Astrocyte of the cerebellum (primary cell): ENCODE data around the gene RRP12.

Experiments
- DNase-seq: peaks from one replicate; pipeline ENCODE4 v3.0.0-alpha.2; 2011; ENCODE audit warnings: low read depth
- H3K4me3 ChIP-seq: 2 replicates; pipeline ENCODE4 v1.5.1; 2011; ENCODE audit warnings: mild to moderate bottlenecking, low read depth, low read length, moderate library complexity
- in situ Hi-C: cut with HindIII; loops from 2 replicates; pipeline ENCODE4 v1.10.0; 2017; ENCODE audit warnings: low sequenced_read_pairs
- TF ChIP-seq, protein P1 (sequence below): IDR thresholded peaks from 2 replicates; pipeline ENCODE4 v1.5.1; 2012; ENCODE audit warnings: low read length, low read depth, moderate library complexity, mild to moderate bottlenecking; ENCODE audit errors: missing control alignments

Gene RRP12

DNA sequence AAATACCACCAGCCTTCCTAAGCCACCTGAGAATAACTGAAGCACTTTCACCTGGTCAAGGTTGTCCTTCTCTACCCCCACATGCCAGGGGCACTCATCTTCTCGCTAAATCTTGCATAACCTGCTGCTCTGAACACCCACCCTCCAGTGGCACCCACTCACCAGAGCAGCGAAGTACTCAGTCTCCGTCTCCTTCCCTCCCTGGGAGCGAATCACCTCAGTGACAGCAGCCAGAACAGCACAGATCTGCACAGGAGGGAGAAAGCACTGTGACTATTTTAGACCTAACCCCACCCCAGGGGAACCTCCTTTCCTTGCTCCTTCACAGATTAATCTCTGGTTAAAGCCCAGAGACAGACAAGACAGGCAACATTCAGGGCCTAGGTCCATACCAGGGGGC is 5.1 kb downstream of the RRP12 start:
- TF ChIP-seq, protein P1, sequence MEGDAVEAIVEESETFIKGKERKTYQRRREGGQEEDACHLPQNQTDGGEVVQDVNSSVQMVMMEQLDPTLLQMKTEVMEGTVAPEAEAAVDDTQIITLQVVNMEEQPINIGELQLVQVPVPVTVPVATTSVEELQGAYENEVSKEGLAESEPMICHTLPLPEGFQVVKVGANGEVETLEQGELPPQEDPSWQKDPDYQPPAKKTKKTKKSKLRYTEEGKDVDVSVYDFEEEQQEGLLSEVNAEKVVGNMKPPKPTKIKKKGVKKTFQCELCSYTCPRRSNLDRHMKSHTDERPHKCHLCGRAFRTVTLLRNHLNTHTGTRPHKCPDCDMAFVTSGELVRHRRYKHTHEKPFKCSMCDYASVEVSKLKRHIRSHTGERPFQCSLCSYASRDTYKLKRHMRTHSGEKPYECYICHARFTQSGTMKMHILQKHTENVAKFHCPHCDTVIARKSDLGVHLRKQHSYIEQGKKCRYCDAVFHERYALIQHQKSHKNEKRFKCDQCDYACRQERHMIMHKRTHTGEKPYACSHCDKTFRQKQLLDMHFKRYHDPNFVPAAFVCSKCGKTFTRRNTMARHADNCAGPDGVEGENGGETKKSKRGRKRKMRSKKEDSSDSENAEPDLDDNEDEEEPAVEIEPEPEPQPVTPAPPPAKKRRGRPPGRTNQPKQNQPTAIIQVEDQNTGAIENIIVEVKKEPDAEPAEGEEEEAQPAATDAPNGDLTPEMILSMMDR = no peak
- no peak overlapping the region for H3K4me3 ChIP-seq
- DNase-seq = no peak
- in situ Hi-C loops = no loop called here

DNA sequence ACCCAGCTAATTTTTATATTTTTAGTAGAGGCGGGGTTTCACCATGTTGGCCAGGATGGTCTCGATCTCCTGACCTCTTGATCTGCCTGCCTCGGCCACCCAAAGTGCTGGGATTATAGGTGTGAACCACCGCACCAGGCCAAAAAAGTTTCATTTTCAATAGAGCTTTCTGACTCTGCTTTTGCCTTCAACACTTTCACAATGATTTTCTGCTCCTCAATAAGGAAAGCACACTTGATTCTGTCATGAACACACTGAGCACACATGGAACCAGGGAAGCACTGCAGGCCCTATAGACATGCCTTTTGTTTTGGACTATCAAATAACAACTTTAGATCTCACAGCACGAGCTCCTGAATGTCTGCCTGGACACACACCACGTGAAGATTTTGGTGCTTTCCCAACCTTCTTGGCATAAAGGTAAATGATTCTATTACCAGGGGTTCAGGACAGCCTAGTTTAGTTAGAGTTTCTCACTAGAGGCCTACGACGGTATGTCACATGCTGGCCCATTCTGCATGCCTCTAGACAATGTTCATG is 8.0 kb downstream of the RRP12 start:
- TF ChIP-seq, protein P1 = no peak
- in situ Hi-C loops = no loop called here
- H3K4me3 ChIP-seq = no peak overlapping the region
- DNase-seq = no peak

DNA sequence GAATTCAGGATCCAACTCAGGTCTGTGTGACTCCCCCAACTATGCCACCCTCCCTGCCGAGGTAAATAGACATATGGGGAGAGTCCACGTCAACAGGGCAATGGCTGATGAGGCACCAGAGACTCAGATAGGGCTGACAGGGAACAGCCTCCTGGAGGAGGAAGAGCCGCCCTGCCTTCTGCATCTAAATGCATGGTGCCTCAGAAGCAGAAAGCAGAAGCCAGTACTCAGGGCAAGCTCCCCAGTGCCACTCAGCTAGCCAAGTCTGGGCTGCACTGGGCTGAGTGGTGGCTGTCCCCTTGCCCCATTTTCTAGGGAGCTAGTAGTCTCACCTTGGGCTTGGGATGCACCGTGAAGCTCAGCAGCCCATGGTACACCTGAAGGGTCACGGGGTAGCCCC is 11.0 kb downstream of the RRP12 start:
- TF ChIP-seq, protein P1 = no peak
- DNase-seq = no peak
- in situ Hi-C loops = no loop called here
- no peak overlapping the region for H3K4me3 ChIP-seq

DNA sequence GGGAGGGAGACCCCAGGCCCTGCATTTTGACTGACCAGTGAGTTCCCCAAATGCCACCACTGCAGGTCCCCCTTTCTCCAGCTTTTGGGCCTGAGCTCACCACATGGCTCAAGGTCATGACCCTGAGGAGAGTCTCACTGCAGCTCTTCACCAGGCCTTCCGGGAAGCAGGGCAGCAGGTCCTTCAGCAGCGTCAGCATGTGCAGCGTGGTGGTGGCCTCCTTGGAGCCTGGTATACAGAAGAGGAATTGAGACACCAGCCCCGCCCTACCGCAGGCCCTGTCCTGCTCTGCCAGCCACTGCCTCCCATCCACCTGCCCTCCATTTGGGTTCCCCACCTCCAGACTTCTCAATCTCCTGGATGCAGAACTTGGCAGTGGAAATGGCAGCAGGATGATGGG is 13.0 kb downstream of the RRP12 start:
- DNase-seq = no peak

DNA sequence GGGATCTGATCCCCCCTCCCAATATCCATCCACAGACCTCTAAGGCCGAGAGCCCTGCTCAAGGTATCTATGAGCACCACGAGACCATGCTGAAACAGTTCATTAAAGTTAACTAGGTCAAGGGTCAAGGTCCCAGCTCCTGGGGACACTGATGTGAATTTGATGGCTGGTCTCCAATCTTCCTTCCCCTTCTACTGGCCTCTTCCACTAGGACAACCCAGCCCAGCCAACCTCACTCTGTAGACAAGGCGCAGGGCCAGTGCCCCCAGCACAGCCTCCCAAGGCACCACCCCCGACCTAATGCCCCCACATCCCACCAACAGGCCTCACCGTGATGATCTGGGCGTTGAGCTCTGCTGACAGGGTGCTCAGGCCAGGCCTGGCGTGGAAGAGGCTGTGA is 15.6 kb downstream of the RRP12 start:
- DNase-seq = no peak
- TF ChIP-seq, protein P1 = no peak
- H3K4me3 ChIP-seq = no peak overlapping the region
- in situ Hi-C loops = no loop called here

More for the DNA sequence above, 13.0 kb downstream of the RRP12 start:
- TF ChIP-seq, protein P1 = no peak
- in situ Hi-C loops = no loop called here
- no peak overlapping the region for H3K4me3 ChIP-seq

DNA sequence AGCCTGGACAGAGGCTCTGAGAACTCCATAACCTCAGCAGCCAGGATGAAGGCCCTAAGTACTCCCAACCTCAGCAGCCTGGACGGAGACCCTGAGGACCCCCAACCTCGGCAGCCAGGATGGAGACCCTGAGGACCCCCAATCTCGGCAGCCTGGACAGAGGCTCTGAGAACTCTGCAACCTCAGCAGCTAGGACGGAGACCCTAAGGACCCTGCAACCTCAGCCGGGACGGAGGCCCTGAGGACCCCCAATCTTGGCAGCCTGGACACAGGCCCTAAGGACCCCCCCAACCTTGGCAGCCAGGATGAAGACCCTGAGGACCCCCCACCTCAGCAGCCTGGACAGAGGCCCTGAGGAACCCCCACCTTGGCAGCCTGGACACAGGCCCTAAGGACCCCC is 16.5 kb downstream of the RRP12 start:
- TF ChIP-seq, protein P1 = no peak
- in situ Hi-C loops = no loop called here
- no peak for DNase-seq
- H3K4me3 ChIP-seq = no peak overlapping the region

DNA sequence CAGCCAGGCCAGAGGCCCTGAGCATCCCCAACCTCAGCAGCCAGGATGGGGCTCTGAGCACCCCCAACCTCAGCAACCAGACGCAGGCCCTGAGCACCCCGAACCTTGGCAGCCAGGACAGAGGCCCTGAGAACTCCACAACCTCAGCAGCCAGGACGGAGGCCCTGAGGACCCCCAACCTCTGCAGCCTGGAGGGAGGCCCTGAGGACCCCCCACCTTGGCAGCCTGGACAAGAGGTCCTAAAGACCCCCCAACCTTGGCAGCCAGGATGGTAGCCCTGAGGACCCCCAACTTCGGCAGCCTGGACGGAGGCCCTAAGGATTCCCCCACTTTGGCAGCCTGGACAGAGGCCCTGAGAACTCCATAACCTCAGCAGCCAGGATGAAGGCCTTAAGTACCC is 17.0 kb downstream of the RRP12 start:
- in situ Hi-C loops = no loop called here
- TF ChIP-seq, protein P1 = no peak
- no peak overlapping the region for H3K4me3 ChIP-seq

More for the DNA sequence above, 17.0 kb downstream of the RRP12 start:
- DNase-seq = no peak
